ENCODE results near the gene MORN4. TPM values are rescaled to one million over a fixed set of nuclear protein-coding genes. Genes with fewer than 3 reads are reported as not detected.

MORN4 gene
- total RNA-seq, 1 donor from 2014 or later: 15.8 TPM

DNA sequence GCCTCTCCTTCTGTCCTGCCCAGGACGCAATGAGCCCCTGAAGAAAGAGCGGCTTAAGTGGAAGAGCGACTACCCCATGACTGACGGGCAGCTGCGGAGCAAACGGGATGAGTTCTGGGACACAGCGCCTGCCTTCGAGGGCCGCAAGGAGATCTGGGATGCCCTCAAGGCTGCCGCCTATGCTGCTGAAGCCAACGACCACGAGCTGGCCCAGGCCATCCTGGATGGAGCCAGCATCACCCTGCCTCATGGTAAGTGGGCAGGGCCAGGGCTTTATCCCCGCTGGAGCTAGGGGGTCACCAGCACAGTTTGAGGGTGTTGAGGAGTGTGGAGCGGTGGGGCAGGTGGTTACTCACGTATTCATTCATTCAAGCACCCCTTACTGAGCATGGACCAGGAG is 65.4 kb downstream of the MORN4 start:
- no peaks in the 10 kb centered on the region for H3K27me3 Mint-ChIP-seq
- H3K4me3 Mint-ChIP-seq: no peak overlapping the region
- no peaks in the 10 kb centered on the region for H3K36me3 Mint-ChIP-seq
- DNase-seq (ENCODE audit: extremely low spot score, unreplicated experiment): no peak
- peaks cover 4% of the 10 kb centered on the region for H3K4me1 Mint-ChIP-seq (ENCODE audit: unreplicated experiment)
- no peak for TF ChIP-seq CTCF (conservative IDR thresholded peaks at IDR 0.05)
- H3K27ac Mint-ChIP-seq: no peak overlapping the region
- peaks cover 6% of the 10 kb centered on the region for H3K9me3 Mint-ChIP-seq

DNA sequence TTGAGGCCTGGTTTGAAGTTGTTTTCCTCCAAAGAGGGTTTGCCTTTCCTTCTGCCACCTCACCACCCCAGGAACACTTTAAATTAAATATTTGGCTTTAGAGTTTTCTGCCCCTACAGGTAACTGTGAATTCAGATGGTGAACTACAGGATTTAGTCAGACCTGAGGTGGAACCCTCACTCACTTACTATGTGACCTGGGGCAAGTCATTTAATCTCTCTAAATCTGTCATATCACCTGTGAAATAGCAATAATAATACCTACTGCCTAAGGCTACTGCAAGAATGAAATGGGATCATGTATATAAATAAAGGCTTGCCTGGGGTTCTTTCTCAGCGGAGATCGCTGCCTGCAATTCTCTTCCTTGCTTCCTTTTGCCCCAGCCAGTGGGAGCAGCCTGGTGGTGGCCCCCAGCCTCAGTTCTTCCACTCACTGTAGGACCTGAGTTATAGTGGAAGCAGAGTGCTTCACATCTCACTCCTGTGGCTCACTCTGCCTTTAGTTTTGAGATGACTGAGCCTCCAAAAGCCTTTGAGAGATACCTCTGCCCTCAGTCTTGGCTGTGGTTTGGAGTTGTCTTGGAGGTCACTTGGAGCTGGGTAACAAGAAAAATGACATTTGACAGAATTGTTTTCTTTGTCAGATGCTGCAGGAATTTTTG is 66.8 kb downstream of the MORN4 start:
- DNase-seq (ENCODE audit: extremely low spot score, unreplicated experiment): no peak
- peaks cover 4% of the 10 kb centered on the region for H3K4me1 Mint-ChIP-seq (ENCODE audit: unreplicated experiment)
- no peak overlapping the region for H3K4me3 Mint-ChIP-seq
- no peak for TF ChIP-seq CTCF (conservative IDR thresholded peaks at IDR 0.05)
- no peaks in the 10 kb centered on the region for H3K36me3 Mint-ChIP-seq
- H3K9me3 Mint-ChIP-seq: peaks cover 14% of the 10 kb centered on the region
- no peak overlapping the region for H3K27ac Mint-ChIP-seq
- H3K27me3 Mint-ChIP-seq: no peaks in the 10 kb centered on the region

- Mint-ChIP-seq H3K36me3 (no peaks in the 10 kb centered on the region), H3K4me1 (ENCODE audit: unreplicated experiment) (peaks cover 4% of the 10 kb centered on the region), H3K27me3 (no peaks in the 10 kb centered on the region), H3K27ac (no peak overlapping the region), H3K4me3 (no peak overlapping the region), H3K9me3 (peaks cover 14% of the 10 kb centered on the region)
- TF ChIP-seq CTCF (conservative IDR thresholded peaks at IDR 0.05): no peak
- no peak for DNase-seq (ENCODE audit: extremely low spot score, unreplicated experiment)
Measured at GRCh38 chr10:97564776-97565175, 68.5 kb downstream of the MORN4 start.

Other genes starting within 250 kb of the MORN4 start
- 34.5 and 41.6 TPM in 2 replicates for gene RRP12, start 232.2 kb downstream of the MORN4 start, total RNA-seq (ENCODE audit: low replicate concordance)
- gene PGAM1, start 207.3 kb downstream of the MORN4 start, total RNA-seq (ENCODE audit: low replicate concordance): 200 and 207 TPM in 2 replicates
- 34.8 and 36.1 TPM in 2 replicates for gene EXOSC1, start 187.5 kb downstream of the MORN4 start, total RNA-seq (ENCODE audit: low replicate concordance)
- 50.7 and 53.7 TPM in 2 replicates for gene ZDHHC16, start 187.3 kb downstream of the MORN4 start, total RNA-seq (ENCODE audit: low replicate concordance)
- gene MMS19, start 135.1 kb downstream of the MORN4 start, total RNA-seq (ENCODE audit: low replicate concordance): 85.9 and 94.8 TPM in 2 replicates
- 11.6 and 16.1 TPM in 2 replicates for gene UBTD1, start 134.6 kb downstream of the MORN4 start, total RNA-seq (ENCODE audit: low replicate concordance)
- 0.19 TPM in 1 of 2 replicates, not detected in the other for gene ANKRD2, start 60.7 kb downstream of the MORN4 start, total RNA-seq (ENCODE audit: low replicate concordance)
- gene HOGA1, start 49.1 kb downstream of the MORN4 start, total RNA-seq (ENCODE audit: low replicate concordance): 0.57 and 2.1 TPM in 2 replicates
- gene C10orf62, start 43.8 kb downstream of the MORN4 start, total RNA-seq (ENCODE audit: low replicate concordance): 0.34 TPM in 1 of 2 replicates, not detected in the other
- gene PI4K2A, start 7.2 kb upstream of the MORN4 start, total RNA-seq (ENCODE audit: low replicate concordance): 18.7 and 19.3 TPM in 2 replicates
- gene AVPI1, start 53.7 kb upstream of the MORN4 start, total RNA-seq (ENCODE audit: low replicate concordance): 7.8 and 16.2 TPM in 2 replicates
- gene MARVELD1, start 80.2 kb upstream of the MORN4 start, total RNA-seq (ENCODE audit: low replicate concordance): 16.8 and 43.7 TPM in 2 replicates
- 25.6 and 28.8 TPM in 2 replicates for gene ZFYVE27, start 103.6 kb upstream of the MORN4 start, total RNA-seq (ENCODE audit: low replicate concordance)
- gene SFRP5, start 138.5 kb upstream of the MORN4 start, total RNA-seq (ENCODE audit: low replicate concordance): 5.7 and 9.6 TPM in 2 replicates
- gene GOLGA7B, start 216.3 kb upstream of the MORN4 start, total RNA-seq (ENCODE audit: low replicate concordance): 0.41 and 0.52 TPM in 2 replicates